HL-60 (cell line): ENCODE data around the gene LRRN2.

Source experiments
- DNase-seq, 2 experiments: peaks; one replicate each; pipeline ENCODE4 v3.0.0-alpha.2; 2010 to 2020; ENCODE audit warnings: low read depth in 1 of 2, low spot score in 1 of 2
- H3K27ac ChIP-seq: fragments of 250-450 bp; sonication (Bioruptor Pico); replicated peaks from 2 replicates; pipeline ENCODE4 v1.5.1; 2020; ENCODE audit warnings: mild to moderate bottlenecking, moderate library complexity
- H3K27me3 ChIP-seq: fragments of 250-450 bp; sonication (Bioruptor Pico); 2 replicates; pipeline ENCODE4 v1.5.1; 2021; ENCODE audit warnings: mild to moderate bottlenecking, moderate library complexity; ENCODE audit not compliant: insufficient read depth, poor library complexity, severe bottlenecking
- H3K4me3 ChIP-seq: replicated peaks from 2 replicates; pipeline ENCODE4 v1.5.1; 2011; ENCODE audit warnings: mild to moderate bottlenecking, control low read depth, low read length; ENCODE audit not compliant: insufficient read depth
- GABPA ChIP-seq: IDR thresholded peaks from 2 replicates; pipeline ENCODE4 v1.6.1; 2012; ENCODE audit warnings: low read depth
- POLR2AphosphoS5 ChIP-seq: IDR thresholded peaks from 2 replicates; pipeline ENCODE4 v1.6.1; 2012; ENCODE audit warnings: low read depth
- SPI1 ChIP-seq: IDR thresholded peaks from 2 replicates; pipeline ENCODE4 v1.6.1; 2012; ENCODE audit warnings: low read depth, mild to moderate bottlenecking, borderline replicate concordance
- TF ChIP-seq, protein P1 (sequence below): IDR thresholded peaks from one replicate; pipeline ENCODE4 v1.5.1; 2011; ENCODE audit warnings: low read length, control low read depth, inconsistent platforms; ENCODE audit not compliant: insufficient read depth
- TF ChIP-seq, protein P2 (sequence below): IDR thresholded peaks from 2 replicates; pipeline ENCODE4 v1.6.1; 2012; ENCODE audit warnings: low read depth; ENCODE audit not compliant: insufficient replicate concordance

LRRN2 gene

GRCh38 chr1:204602111-204602579 is 83.4 kb downstream of the LRRN2 start:
- no peak overlapping the region for H3K4me3 ChIP-seq
- TF ChIP-seq, protein P1, sequence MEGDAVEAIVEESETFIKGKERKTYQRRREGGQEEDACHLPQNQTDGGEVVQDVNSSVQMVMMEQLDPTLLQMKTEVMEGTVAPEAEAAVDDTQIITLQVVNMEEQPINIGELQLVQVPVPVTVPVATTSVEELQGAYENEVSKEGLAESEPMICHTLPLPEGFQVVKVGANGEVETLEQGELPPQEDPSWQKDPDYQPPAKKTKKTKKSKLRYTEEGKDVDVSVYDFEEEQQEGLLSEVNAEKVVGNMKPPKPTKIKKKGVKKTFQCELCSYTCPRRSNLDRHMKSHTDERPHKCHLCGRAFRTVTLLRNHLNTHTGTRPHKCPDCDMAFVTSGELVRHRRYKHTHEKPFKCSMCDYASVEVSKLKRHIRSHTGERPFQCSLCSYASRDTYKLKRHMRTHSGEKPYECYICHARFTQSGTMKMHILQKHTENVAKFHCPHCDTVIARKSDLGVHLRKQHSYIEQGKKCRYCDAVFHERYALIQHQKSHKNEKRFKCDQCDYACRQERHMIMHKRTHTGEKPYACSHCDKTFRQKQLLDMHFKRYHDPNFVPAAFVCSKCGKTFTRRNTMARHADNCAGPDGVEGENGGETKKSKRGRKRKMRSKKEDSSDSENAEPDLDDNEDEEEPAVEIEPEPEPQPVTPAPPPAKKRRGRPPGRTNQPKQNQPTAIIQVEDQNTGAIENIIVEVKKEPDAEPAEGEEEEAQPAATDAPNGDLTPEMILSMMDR: no peak
- no peak for TF ChIP-seq SPI1
- TF ChIP-seq GABPA: no peak
- TF ChIP-seq, protein P2, sequence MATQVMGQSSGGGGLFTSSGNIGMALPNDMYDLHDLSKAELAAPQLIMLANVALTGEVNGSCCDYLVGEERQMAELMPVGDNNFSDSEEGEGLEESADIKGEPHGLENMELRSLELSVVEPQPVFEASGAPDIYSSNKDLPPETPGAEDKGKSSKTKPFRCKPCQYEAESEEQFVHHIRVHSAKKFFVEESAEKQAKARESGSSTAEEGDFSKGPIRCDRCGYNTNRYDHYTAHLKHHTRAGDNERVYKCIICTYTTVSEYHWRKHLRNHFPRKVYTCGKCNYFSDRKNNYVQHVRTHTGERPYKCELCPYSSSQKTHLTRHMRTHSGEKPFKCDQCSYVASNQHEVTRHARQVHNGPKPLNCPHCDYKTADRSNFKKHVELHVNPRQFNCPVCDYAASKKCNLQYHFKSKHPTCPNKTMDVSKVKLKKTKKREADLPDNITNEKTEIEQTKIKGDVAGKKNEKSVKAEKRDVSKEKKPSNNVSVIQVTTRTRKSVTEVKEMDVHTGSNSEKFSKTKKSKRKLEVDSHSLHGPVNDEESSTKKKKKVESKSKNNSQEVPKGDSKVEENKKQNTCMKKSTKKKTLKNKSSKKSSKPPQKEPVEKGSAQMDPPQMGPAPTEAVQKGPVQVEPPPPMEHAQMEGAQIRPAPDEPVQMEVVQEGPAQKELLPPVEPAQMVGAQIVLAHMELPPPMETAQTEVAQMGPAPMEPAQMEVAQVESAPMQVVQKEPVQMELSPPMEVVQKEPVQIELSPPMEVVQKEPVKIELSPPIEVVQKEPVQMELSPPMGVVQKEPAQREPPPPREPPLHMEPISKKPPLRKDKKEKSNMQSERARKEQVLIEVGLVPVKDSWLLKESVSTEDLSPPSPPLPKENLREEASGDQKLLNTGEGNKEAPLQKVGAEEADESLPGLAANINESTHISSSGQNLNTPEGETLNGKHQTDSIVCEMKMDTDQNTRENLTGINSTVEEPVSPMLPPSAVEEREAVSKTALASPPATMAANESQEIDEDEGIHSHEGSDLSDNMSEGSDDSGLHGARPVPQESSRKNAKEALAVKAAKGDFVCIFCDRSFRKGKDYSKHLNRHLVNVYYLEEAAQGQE: no peak
- TF ChIP-seq POLR2AphosphoS5: no peak
- H3K27ac ChIP-seq: no peak overlapping the region
- no peak for DNase-seq
- H3K27me3 ChIP-seq: no peaks in the 10 kb centered on the region

GRCh38 chr1:204600968-204601367 is 84.6 kb downstream of the LRRN2 start:
- Histone ChIP-seq H3K27me3 (no peaks in the 10 kb centered on the region), H3K4me3 (no peak overlapping the region), H3K27ac (no peak overlapping the region)
- no peak for DNase-seq
- TF ChIP-seq POLR2AphosphoS5 (no peak), GABPA (no peak), SPI1 (no peak)
- TF ChIP-seq, protein P2: no peak
- TF ChIP-seq, protein P1: no peak

DNA sequence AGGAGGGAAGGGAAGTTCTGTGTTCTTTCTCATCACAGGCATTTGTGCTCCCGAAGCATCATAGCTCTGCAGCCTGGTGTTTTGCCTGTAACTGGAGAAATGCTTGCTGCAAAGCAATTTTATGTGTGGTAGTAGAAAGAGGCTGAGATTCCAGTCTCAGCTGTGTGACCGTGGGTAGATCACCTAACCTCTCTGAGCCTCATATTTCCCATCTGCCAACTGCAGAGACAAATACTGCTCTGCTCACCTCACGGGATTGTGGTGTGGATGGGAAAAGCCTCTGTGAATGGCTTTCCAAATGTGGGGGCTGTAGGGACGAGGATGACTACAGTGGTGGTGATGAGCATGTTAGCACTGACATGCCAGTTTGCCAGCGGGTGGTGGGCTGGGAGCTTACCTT is 85.3 kb downstream of the LRRN2 start:
- no peak for TF ChIP-seq POLR2AphosphoS5
- TF ChIP-seq SPI1: no peak
- no peak for TF ChIP-seq GABPA
- TF ChIP-seq, protein P1: no peak
- TF ChIP-seq, protein P2: no peak

More for the DNA sequence above, 85.3 kb downstream of the LRRN2 start:
- H3K27ac ChIP-seq: no peak overlapping the region
- no peaks in the 10 kb centered on the region for H3K27me3 ChIP-seq
- no peak for DNase-seq
- H3K4me3 ChIP-seq: no peak overlapping the region
